Subcutaneous adipose tissue (tissue), 4 donors: Measurements from ENCODE around the gene SENP3. TPM values are rescaled to one million over a fixed set of nuclear protein-coding genes. Genes with fewer than 3 reads are reported as not detected.

Experiments
- total RNA-seq, 4 donors: library from RNA; depleted of rRNA; stranded (reverse); fragments of >200 nt; gene quantifications; one replicate each; pipeline ENCODE4 v1.1.0, GENCODE V29; 2016
- TF ChIP-seq, protein P1 (sequence below): fragments of 450-650 bp; IDR thresholded peaks from one replicate; pipeline ENCODE4 v1.5.1; 2016; ENCODE audit warnings: low read depth, mild to moderate bottlenecking, control low read depth, antibody characterized with exemption, moderate library complexity

SENP3 gene
- total RNA-seq, 4 donors from 2014 or later, result 41.6 to 64.7 (median 56.8) TPM

DNA sequence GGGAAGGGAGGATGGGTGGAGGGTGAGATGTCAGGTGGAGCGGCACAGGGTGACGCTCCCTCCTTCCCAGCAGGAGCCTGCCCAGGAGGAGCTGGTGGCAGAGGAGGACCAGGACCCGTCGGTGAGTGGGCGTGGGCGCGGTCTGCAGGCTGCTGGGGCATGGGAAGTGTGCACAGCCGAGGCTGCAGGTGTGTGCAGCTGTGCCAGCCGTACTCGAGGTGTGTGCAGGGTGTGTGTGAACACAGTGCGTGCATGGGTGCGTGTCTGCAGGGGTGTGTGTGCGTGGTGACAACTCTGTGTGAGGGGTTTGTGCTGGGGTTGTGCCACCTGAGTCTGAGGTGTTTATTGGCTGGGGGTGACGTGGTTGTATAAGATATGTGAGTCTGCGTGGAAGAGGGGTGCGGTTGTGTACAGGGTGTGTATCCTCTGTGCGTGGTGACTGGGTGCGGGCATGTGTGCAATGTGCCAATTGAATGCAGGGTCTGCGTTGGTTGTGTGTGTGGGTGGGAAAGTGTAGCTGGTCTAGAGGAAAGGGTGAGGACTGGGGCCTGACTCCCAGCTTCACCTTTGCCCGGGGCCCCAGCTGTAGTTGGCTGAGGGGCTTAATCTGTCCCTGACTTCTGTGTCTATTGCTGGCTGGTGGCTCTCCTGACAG, 12.2 kb upstream of the SENP3 start:
- TF ChIP-seq, protein P1, sequence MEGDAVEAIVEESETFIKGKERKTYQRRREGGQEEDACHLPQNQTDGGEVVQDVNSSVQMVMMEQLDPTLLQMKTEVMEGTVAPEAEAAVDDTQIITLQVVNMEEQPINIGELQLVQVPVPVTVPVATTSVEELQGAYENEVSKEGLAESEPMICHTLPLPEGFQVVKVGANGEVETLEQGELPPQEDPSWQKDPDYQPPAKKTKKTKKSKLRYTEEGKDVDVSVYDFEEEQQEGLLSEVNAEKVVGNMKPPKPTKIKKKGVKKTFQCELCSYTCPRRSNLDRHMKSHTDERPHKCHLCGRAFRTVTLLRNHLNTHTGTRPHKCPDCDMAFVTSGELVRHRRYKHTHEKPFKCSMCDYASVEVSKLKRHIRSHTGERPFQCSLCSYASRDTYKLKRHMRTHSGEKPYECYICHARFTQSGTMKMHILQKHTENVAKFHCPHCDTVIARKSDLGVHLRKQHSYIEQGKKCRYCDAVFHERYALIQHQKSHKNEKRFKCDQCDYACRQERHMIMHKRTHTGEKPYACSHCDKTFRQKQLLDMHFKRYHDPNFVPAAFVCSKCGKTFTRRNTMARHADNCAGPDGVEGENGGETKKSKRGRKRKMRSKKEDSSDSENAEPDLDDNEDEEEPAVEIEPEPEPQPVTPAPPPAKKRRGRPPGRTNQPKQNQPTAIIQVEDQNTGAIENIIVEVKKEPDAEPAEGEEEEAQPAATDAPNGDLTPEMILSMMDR, result no peak

DNA sequence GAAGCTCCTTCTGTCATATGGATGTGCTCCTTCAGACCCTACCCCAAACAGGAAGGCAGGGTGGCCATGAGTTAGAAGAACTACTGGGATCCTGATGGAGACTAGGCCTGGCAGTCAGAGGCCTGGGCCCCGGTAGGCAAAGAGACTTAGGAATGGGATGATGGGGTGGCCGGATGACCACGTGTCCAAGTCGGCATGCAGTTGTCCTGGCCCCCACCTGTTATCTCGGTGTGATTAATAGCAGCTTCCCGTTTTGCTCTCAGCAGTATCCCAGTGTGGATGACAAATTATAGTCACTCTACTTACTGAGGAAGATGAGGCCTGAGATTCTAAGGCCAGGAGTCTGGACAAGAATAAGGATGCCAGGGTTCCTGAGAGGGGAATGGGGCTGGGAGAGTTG, 11.4 kb upstream of the SENP3 start:
- TF ChIP-seq, protein P1, result no peak

DNA sequence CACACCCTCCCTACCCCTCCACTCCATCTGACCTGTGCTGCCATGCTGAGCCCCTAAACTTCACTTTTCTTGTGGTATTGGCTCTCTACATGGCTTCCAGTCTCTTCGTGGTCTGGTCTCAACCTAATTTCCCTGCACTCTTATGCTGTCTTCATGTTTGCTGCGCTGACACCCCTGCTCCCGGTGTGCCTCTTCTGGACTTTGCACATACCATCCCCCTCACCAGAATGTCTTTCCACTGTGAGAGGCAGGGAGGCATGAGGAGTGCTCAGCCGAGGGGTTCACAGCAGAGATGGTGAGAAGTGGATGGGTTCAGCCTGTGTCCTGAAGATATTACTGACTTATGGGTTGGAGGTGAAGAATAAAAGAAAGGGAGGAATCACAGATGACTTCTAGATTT, 10.3 kb upstream of the SENP3 start:
- TF ChIP-seq, protein P1, result no peak

DNA sequence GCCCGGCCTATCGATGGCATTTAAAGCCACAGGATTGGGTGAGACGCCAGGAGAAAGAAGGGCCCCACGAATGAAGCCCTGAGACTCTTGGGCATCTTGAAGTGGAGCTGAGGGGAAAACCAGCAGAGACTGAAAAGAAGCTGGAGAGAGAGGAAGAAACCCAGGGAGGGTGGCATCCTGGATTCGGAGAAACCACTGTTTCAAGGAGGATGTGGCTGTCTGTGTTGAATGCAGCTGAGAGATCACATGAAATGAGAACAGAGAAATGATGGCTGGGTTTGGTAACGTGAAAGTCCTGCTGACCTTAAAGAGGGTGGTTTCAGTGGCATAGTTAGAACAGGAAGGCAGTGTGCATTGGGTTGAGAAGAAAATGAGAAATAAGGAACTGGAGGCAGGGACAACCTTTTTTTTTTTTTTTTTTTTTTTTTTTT, 9.1 kb upstream of the SENP3 start:
- TF ChIP-seq, protein P1, result no peak

DNA sequence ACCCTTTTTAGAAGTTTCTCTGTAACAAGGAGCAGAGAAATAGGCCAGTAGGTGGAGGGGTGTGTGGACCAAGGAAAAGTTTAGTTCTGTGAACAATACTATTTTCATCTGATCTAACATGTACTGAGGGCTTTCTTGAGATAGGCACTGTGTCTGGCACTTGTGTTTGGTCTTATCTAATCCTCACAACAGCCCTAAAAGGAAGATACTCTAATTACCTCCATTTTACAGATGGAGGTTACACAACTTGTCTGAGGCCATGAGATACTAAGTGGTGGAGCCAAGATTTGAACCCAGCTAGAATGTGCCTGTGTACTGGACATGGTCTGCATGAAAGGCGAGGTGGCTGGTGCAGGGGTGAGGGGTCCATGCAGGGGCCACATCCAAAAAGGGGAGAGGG, 8.4 kb upstream of the SENP3 start:
- TF ChIP-seq, protein P1, result no peak

DNA sequence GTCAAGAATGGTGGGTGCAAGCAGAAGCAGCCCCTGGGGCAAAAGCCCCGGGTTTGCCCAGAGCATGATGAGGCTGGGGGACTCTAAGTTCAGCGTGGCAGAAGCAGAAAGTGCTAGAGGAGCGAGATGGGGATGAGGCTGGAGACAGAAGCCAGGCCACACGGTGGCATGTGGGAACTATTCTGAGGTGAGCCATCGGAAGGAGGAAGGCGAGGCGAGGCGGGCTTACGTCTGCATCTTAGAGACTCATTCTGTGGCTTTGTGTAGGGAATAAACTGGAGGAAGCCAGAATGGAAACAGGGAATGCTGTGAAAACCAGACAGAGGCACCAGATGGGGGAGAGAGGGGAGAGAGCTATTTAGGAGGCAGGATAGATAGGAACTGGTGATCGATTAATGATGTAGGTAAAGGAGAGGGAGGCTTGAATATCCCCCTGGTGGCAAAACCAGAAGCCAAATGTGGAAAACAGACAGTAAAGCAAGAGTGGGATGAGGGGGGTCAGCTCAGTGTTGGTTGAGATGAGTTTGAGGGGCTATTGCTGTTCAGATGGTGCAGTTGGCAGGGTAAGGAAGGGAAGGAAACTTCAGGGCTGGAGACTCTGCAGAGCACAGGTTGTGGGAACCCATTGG, 6.3 kb upstream of the SENP3 start:
- TF ChIP-seq, protein P1, result no peak

DNA sequence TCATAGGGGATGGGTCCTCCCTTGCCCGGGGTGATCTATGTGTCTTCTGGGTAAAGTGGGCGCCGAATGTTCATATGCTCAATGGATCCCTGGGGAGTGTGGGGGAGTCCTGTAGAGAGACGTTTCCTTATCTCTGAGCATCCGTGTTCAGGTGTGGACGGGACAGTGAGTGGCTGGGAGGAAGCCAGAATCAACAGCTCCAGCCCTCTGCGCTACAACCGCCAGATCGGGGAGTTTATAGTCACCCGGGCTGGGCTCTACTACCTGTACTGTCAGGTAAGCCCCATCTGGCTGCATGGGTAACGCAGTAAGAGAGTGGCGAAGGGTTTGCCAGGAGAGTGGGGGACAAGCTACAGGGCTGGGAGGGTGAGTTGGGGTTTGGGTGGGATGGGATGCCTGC, 5.1 kb upstream of the SENP3 start:
- TF ChIP-seq, protein P1, result no peak
